Mesothelial cell of epicardium (in vitro differentiated cells): ENCODE results near the gene PLA2G15. TPM values are rescaled to one million over a fixed set of nuclear protein-coding genes. Genes with fewer than 3 reads are reported as not detected.

Source experiments
- DNase-seq, 2 experiments: peaks; one replicate each; pipeline ENCODE4 v3.0.0; 2021; ENCODE audit warnings: low spot score in 2 of 2; ENCODE audit not compliant: unreplicated experiment in 2 of 2
- H3K27ac Mint-ChIP-seq: 2 replicates; pipeline ENCODE4 v1.8.0; 2021; ENCODE audit warnings: mixed read lengths
- H3K27me3 Mint-ChIP-seq: 2 replicates; pipeline ENCODE4 v1.8.0; 2021; ENCODE audit warnings: low read depth, mixed read lengths
- H3K36me3 Mint-ChIP-seq: 2 replicates; pipeline ENCODE4 v1.8.0; 2021; ENCODE audit warnings: mixed read lengths
- H3K4me1 Mint-ChIP-seq: 2 replicates; pipeline ENCODE4 v1.8.0; 2021; ENCODE audit warnings: mixed read lengths
- H3K4me3 Mint-ChIP-seq: 2 replicates; pipeline ENCODE4 v1.8.0; 2021; ENCODE audit warnings: mild to moderate bottlenecking, moderate library complexity, mixed read lengths
- H3K9me3 Mint-ChIP-seq: 2 replicates; pipeline ENCODE4 v1.8.0; 2021; ENCODE audit warnings: mixed read lengths
- total RNA-seq: library from RNA; stranded (reverse); gene quantifications from 3 replicates; pipeline ENCODE4 v1.2.1, GENCODE V29; 2021
- TF ChIP-seq, protein P1 (sequence below): fragments of 200-600 bp; sonication (generic); IDR thresholded peaks from one replicate; pipeline ENCODE4 v1.5.0; 2021; ENCODE audit warnings: antibody characterized with exemption; ENCODE audit not compliant: unreplicated experiment

The PLA2G15 gene
- total RNA-seq, 1 donor from 2014 or later, result 19.4 TPM

DNA sequence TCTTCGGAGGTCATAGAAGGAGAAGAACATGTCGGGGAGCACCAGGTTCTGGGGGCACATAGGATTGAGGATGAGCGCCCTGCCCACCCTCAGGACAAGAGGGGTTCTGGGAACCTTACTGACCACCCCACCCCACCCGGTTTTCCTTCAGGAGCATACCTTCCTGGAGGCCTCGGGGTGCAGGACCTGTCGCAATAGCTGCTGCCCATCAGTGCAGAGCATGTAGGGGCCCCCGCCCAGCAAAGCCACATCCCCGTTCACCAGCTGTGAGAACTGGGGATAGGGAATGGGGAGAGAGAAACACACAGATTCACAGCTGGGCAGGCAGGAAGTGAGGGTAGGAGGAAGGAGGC is 11.4 kb upstream of the PLA2G15 start:
- Mint-ChIP-seq H3K9me3 (no peaks in the 10 kb centered on the region), H3K4me1 (peaks cover 34% of the 10 kb centered on the region), H3K36me3 (peaks cover 5% of the 10 kb centered on the region), H3K27me3 (peaks cover 31% of the 10 kb centered on the region), H3K4me3 (peak overlapping the region; percentile 63), H3K27ac (peak overlapping the region; percentile 71)
- TF ChIP-seq, protein P1, sequence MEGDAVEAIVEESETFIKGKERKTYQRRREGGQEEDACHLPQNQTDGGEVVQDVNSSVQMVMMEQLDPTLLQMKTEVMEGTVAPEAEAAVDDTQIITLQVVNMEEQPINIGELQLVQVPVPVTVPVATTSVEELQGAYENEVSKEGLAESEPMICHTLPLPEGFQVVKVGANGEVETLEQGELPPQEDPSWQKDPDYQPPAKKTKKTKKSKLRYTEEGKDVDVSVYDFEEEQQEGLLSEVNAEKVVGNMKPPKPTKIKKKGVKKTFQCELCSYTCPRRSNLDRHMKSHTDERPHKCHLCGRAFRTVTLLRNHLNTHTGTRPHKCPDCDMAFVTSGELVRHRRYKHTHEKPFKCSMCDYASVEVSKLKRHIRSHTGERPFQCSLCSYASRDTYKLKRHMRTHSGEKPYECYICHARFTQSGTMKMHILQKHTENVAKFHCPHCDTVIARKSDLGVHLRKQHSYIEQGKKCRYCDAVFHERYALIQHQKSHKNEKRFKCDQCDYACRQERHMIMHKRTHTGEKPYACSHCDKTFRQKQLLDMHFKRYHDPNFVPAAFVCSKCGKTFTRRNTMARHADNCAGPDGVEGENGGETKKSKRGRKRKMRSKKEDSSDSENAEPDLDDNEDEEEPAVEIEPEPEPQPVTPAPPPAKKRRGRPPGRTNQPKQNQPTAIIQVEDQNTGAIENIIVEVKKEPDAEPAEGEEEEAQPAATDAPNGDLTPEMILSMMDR, result no peak
- no peak for DNase-seq

DNA sequence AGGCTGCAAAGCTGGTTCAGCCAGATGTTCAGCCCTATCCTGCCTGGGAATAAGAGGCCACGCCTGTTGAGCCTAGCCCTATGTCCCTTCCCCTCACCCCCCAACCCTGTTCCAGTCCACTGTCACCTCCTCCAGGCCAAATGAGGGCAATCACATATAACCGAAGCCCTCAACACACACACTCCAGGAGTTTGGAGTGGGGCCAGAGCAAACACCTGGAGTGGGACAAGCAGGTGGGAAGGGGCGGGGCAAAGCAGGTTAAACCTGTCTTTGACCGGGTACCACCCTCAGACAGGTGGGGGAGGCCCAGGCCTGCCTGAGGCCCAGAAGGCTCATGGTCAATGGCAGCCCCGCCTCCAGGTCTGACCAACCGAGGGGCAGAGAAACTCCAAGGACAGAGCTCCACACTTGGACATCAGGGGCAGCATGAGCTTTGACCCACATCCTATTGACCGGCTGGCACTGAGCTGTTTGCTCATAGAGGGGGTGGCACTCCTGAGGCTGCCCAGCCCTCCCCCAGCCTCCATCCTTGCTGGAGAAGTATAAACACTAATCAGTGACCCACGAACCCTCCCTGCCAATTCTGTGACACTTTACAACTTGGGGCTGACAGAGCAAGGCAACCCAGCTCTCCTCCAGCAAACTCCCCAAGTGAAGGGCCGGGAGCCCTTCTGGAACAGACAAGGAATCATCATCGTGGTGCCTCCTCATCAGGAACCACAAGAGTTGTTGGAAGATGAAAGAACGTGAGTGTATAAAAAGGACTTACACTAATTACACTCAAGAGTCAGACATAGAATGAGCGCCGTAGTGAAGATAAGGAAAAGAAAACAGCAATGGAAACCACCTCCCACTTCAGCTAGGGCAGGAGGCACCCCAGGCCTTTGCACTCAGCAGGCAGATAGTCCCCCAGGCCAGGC is 10.7 kb upstream of the PLA2G15 start:
- H3K27me3 Mint-ChIP-seq, result peaks cover 31% of the 10 kb centered on the region
- DNase-seq, result no peak
- peaks cover 2% of the 10 kb centered on the region for H3K36me3 Mint-ChIP-seq
- TF ChIP-seq, protein P1, result no peak
- peak overlapping the region; percentile 71 for H3K27ac Mint-ChIP-seq
- peaks cover 34% of the 10 kb centered on the region for H3K4me1 Mint-ChIP-seq
- H3K4me3 Mint-ChIP-seq, result peak overlapping the region; percentile 63
- H3K9me3 Mint-ChIP-seq, result no peaks in the 10 kb centered on the region

GRCh38 chr16:68235108-68235886 is 9.9 kb upstream of the PLA2G15 start:
- H3K27ac Mint-ChIP-seq, result peak overlapping the region; percentile 71
- DNase-seq, result peak in 1 of 2 experiments; percentile 61
- H3K4me3 Mint-ChIP-seq, result peak overlapping the region; percentile 63
- peaks cover 34% of the 10 kb centered on the region for H3K4me1 Mint-ChIP-seq
- H3K36me3 Mint-ChIP-seq, result no peaks in the 10 kb centered on the region
- TF ChIP-seq, protein P1, result no peak
- H3K9me3 Mint-ChIP-seq, result no peaks in the 10 kb centered on the region
- peaks cover 31% of the 10 kb centered on the region for H3K27me3 Mint-ChIP-seq

GRCh38 chr16:68235887-68236136 is 9.4 kb upstream of the PLA2G15 start, which contains the start of gene ESRP2:
ESRP2 (minus strand) TSS chr16:68236127; CDS start chr16:68236045, 82 bp downstream.
- no peak for DNase-seq
- peak within 1 kb of the TSS; percentile 98 for H3K27ac Mint-ChIP-seq
- peaks cover 31% of the 10 kb centered on the region for H3K27me3 Mint-ChIP-seq
- H3K4me3 Mint-ChIP-seq, result peak within 1 kb of the TSS; percentile 78
- peaks cover 34% of the 10 kb centered on the region for H3K4me1 Mint-ChIP-seq
- H3K36me3 Mint-ChIP-seq, result no peaks in the 10 kb centered on the region
- TF ChIP-seq, protein P1, result no peak
- H3K9me3 Mint-ChIP-seq, result no peaks in the 10 kb centered on the region

- DNase-seq, result peak in 1 of 2 experiments; percentile 73
- peak overlapping the region; percentile 98 for H3K27ac Mint-ChIP-seq
- no peaks in the 10 kb centered on the region for H3K9me3 Mint-ChIP-seq
- no peaks in the 10 kb centered on the region for H3K36me3 Mint-ChIP-seq
- H3K4me3 Mint-ChIP-seq, result peak overlapping the region; percentile 78
- TF ChIP-seq, protein P1, result no peak
- H3K4me1 Mint-ChIP-seq, result peaks cover 34% of the 10 kb centered on the region
- peaks cover 31% of the 10 kb centered on the region for H3K27me3 Mint-ChIP-seq
These were observed 8.9 kb upstream of the PLA2G15 start for GRCh38 chr16:68236137-68236825.
